Measurements from ENCODE around the gene KCTD11.

Gene KCTD11

GRCh38 chr17:7322520-7323194 is 29.3 kb upstream of the KCTD11 start:
- no peak for TF ChIP-seq CTCF (IDR thresholded peaks at IDR 0.05; ENCODE audit: control insufficient read depth, insufficient read depth, low read depth, low read length, missing control alignments)
- DNase-seq (ENCODE audit: low read depth), result no peak
- H3K4me3 ChIP-seq (ENCODE audit: control insufficient read depth, low read depth, low read length), result no peak overlapping the region

- peak; percentile 92 for TF ChIP-seq CTCF (IDR thresholded peaks at IDR 0.05; ENCODE audit: control insufficient read depth, insufficient read depth, low read depth, low read length, missing control alignments)
- no peak for DNase-seq (ENCODE audit: low read depth)
- no peak overlapping the region for H3K4me3 ChIP-seq (ENCODE audit: control insufficient read depth, low read depth, low read length)
Measured at GRCh38 chr17:7323731-7324437, 28.1 kb upstream of the KCTD11 start.

GRCh38 chr17:7324438-7324779 is 27.6 kb upstream of the KCTD11 start:
- TF ChIP-seq CTCF (IDR thresholded peaks at IDR 0.05; ENCODE audit: control insufficient read depth, insufficient read depth, low read depth, low read length, missing control alignments), result no peak
- H3K4me3 ChIP-seq (ENCODE audit: control insufficient read depth, low read depth, low read length), result no peak overlapping the region
- no peak for DNase-seq (ENCODE audit: low read depth)

- TF ChIP-seq CTCF (IDR thresholded peaks at IDR 0.05; ENCODE audit: control insufficient read depth, insufficient read depth, low read depth, low read length, missing control alignments), result no peak
- no peak overlapping the region for H3K4me3 ChIP-seq (ENCODE audit: control insufficient read depth, low read depth, low read length)
- DNase-seq (ENCODE audit: low read depth), result no peak
Measured at GRCh38 chr17:7325031-7325528, 26.9 kb upstream of the KCTD11 start.

GRCh38 chr17:7326186-7326585 is 25.8 kb upstream of the KCTD11 start:
- DNase-seq (ENCODE audit: low read depth), result no peak
- no peak for TF ChIP-seq CTCF (IDR thresholded peaks at IDR 0.05; ENCODE audit: control insufficient read depth, insufficient read depth, low read depth, low read length, missing control alignments)
- H3K4me3 ChIP-seq (ENCODE audit: control insufficient read depth, low read depth, low read length), result no peak overlapping the region

- no peak overlapping the region for H3K4me3 ChIP-seq (ENCODE audit: control insufficient read depth, low read depth, low read length)
- DNase-seq (ENCODE audit: low read depth), result no peak
- no peak for TF ChIP-seq CTCF (IDR thresholded peaks at IDR 0.05; ENCODE audit: control insufficient read depth, insufficient read depth, low read depth, low read length, missing control alignments)
Measured at GRCh38 chr17:7327056-7327455, 24.9 kb upstream of the KCTD11 start.

Measured in AG09309 (cell line).